Right lobe of liver (tissue), 6 donors: ENCODE results near the gene LRTM1. TPM values are rescaled to one million over a fixed set of nuclear protein-coding genes. Genes with fewer than 3 reads are reported as not detected.

Experiments used
- ATAC-seq, 4 donors: fragments of 200-7000 bp; cut with Tn5 transposase; one replicate each; pipeline ENCODE4 v1.9.1; 2020; ENCODE audit warnings: mild to moderate bottlenecking in 4 of 4, moderate library complexity in 4 of 4
- DNase-seq, 3 donors: peaks; one replicate each; pipeline ENCODE4 v3.0.0-alpha.2; 2020
- H3K27ac ChIP-seq, 3 donors: fragments of 200-600 bp; one replicate each; pipeline ENCODE4 v1.8.0; 2022
- H3K27me3 ChIP-seq, 2 donors: fragments of 200-600 bp; one replicate each; pipeline ENCODE4 v1.8.0; 2022
- H3K36me3 ChIP-seq, 4 donors: fragments of 200-600 bp; sonication (generic) in 1 of 4; one replicate each; pipeline versions ENCODE4 v1.5.1 to v1.8.0; 2017 to 2022; ENCODE audit warnings: control low read depth in 1 of 4
- H3K4me1 ChIP-seq, 4 donors: fragments of 200-600 bp; sonication (generic) in 1 of 4; one replicate each; pipeline versions ENCODE4 v1.5.1 to v1.8.0; 2017 to 2022; ENCODE audit warnings: control low read depth in 1 of 4
- H3K4me3 ChIP-seq, 3 donors: fragments of 200-600 bp; one replicate each; pipeline ENCODE4 v1.8.0; 2022
- H3K9me3 ChIP-seq, 4 donors: fragments of 200-600 bp; sonication (generic) in 1 of 4; one replicate each; pipeline versions ENCODE4 v1.5.1 to v1.8.0; 2017 to 2022; ENCODE audit warnings: control low read depth in 1 of 4
- POLR2A ChIP-seq: fragments of 450-650 bp; IDR thresholded peaks from one replicate; pipeline ENCODE4 v1.6.1; 2017; ENCODE audit warnings: antibody characterized with exemption, mild to moderate bottlenecking
- WGBS: methylation state at CpG from one replicate; pipeline ENCODE4 v1.1.6; 2018; ENCODE audit warnings: low coverage, low lambda C conversion rate; ENCODE audit not compliant: insufficient coverage; ENCODE audit errors: missing lambda C conversion rate; 5-methylcytosine and 5-hydroxymethylcytosine counted together
- intact Hi-C, 2 donors: fragments of 100-400 bp; cut with DNase I; formaldehyde crosslinking; loops; one replicate each; pipeline versions ENCODE4 v1.11.2 to v1.14.1; 2022
- total RNA-seq, 6 experiments: library from RNA; depleted of rRNA in 2 of 6; stranded (reverse); fragments of >200 nt in 2 of 6; fragmentation: NEBNext Ultra II Directional in 3 of 6; extraction: Animal tissue kit (Norgen Biotek cat#: 25700) in 3 of 6; gene quantifications; one replicate each; pipeline versions ENCODE4 v1.1.0 to v1.2.4, GENCODE V29; 2016 to 2023
- TF ChIP-seq, protein P1 (sequence below), 4 donors: fragments of 200-600 bp in 3 of 4; fragments of 450-650 bp in 1 of 4; IDR thresholded peaks; one replicate each; pipeline versions ENCODE4 v1.5.1 to v1.8.0; 2016 to 2022; ENCODE audit warnings: antibody characterized with exemption in 4 of 4, mild to moderate bottlenecking in 2 of 4
- donor health status: DM: no; HTN: yes; CAD: no.
- donor health status: DM: no; HTN: no; CAD: no.
- donor health status: DM: no; HTN: no; CAD: no.
- donor health status: DM: no; HTN: yes; CAD: no.
- donor health status: DM: no; HTN: yes; CAD: no.

Gene LRTM1
- total RNA-seq, 6 experiments from 2014 or later = not detected

DNA sequence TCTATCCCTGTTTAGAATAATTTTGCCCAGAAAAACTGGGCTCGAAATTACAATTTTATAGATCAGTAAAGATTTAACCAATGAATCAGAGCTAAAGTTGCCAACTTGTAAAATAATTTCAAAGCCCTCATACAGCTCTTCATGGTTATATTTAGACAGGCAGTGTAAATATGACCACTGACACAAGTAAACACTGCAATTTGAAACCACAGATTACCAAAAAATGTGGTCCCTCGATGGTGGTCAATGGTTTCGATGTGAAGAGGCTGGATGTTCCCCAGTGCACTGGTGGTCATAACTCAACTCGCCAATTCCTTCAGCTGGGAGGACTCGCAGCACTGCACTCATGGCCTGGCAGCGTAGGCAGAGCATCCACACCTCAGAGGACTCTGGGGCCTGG is 28.6 kb downstream of the LRTM1 start:
- H3K4me3 ChIP-seq = no peak overlapping the region
- WGBS = 56% methylated on average over 5 of the region's 6 CpGs
- no peak overlapping the region for H3K27ac ChIP-seq
- no peaks in the 10 kb centered on the region for H3K9me3 ChIP-seq
- H3K4me1 ChIP-seq = no peaks in the 10 kb centered on the region
- ATAC-seq = no peak
- intact Hi-C loops = no loop called here
- no peaks in the 10 kb centered on the region for H3K27me3 ChIP-seq
- no peak for TF ChIP-seq POLR2A
- TF ChIP-seq, protein P1, sequence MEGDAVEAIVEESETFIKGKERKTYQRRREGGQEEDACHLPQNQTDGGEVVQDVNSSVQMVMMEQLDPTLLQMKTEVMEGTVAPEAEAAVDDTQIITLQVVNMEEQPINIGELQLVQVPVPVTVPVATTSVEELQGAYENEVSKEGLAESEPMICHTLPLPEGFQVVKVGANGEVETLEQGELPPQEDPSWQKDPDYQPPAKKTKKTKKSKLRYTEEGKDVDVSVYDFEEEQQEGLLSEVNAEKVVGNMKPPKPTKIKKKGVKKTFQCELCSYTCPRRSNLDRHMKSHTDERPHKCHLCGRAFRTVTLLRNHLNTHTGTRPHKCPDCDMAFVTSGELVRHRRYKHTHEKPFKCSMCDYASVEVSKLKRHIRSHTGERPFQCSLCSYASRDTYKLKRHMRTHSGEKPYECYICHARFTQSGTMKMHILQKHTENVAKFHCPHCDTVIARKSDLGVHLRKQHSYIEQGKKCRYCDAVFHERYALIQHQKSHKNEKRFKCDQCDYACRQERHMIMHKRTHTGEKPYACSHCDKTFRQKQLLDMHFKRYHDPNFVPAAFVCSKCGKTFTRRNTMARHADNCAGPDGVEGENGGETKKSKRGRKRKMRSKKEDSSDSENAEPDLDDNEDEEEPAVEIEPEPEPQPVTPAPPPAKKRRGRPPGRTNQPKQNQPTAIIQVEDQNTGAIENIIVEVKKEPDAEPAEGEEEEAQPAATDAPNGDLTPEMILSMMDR (IDR thresholded peaks at IDR 0.05) = no peak
- no peaks in the 10 kb centered on the region for H3K36me3 ChIP-seq
- DNase-seq = no peak

DNA sequence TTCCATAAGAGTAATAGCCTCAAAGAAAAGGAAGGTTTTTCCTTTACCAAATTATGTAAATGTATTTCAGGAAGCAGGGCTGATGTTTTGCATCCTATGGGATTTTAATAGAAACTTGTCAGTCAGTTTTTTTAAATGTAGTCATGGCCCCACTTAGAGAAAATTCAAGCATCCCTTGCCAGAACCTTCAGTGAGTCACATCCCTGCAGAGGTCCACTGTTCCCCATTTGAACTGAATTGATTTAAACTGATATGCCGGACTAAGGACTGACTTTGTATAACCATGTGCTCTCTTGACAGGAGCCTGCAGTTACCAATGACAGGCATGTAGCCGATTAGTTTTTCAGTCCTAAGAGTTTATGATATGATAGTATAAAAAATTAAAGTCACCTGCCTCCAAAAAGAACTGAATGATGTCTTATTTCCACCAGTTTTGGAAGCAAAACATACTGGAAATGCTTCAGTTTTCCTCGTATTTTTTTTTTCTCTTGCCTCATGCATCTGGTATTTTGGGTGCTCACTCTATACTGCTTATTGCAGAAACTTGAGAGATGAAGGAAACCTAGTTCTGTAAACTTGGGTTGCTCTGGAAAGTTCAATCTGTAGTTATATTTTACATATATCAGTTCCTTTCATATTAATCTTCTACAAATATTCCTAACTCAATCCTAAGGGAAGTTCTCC is 30.7 kb downstream of the LRTM1 start:
- no peak for TF ChIP-seq POLR2A
- TF ChIP-seq, protein P1 (IDR thresholded peaks at IDR 0.05) = no peak
- DNase-seq (no peak), ATAC-seq (no peak)
- intact Hi-C loops = no loop called here
- H3K27ac ChIP-seq = no peak overlapping the region
- no peaks in the 10 kb centered on the region for H3K27me3 ChIP-seq
- no peaks in the 10 kb centered on the region for H3K9me3 ChIP-seq
- WGBS = 64% methylated on average over 3 of the region's 3 CpGs
- no peak overlapping the region for H3K4me3 ChIP-seq
- no peaks in the 10 kb centered on the region for H3K36me3 ChIP-seq
- H3K4me1 ChIP-seq = no peaks in the 10 kb centered on the region

DNA sequence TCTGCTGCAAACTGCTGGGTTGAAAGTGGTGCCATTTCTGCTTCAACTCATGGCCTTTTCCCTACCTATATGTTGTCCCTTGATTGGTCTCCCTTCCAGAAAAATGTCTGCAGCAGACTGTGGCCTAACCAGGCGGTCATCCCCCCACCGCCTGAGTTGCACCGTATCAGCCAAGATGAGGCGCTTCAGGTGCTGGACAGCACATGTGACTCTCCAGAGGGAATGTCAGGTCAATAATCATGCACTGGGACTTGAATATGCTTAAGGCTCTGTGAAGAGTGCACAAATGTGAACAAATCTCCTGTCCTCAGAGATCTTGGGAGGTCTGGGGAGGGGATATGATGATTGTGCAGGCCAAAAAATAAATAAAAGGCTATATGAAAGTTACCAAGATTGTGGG is 32.2 kb downstream of the LRTM1 start:
- TF ChIP-seq, protein P1 (IDR thresholded peaks at IDR 0.05) = no peak
- TF ChIP-seq POLR2A = no peak
- no peaks in the 10 kb centered on the region for H3K27me3 ChIP-seq
- WGBS = 86% methylated on average over 4 of the region's 4 CpGs
- no peaks in the 10 kb centered on the region for H3K4me1 ChIP-seq
- no peaks in the 10 kb centered on the region for H3K36me3 ChIP-seq
- intact Hi-C loops = no loop called here
- no peak for ATAC-seq
- no peak for DNase-seq
- H3K9me3 ChIP-seq = no peaks in the 10 kb centered on the region
- H3K4me3 ChIP-seq = no peak overlapping the region
- no peak overlapping the region for H3K27ac ChIP-seq

DNA sequence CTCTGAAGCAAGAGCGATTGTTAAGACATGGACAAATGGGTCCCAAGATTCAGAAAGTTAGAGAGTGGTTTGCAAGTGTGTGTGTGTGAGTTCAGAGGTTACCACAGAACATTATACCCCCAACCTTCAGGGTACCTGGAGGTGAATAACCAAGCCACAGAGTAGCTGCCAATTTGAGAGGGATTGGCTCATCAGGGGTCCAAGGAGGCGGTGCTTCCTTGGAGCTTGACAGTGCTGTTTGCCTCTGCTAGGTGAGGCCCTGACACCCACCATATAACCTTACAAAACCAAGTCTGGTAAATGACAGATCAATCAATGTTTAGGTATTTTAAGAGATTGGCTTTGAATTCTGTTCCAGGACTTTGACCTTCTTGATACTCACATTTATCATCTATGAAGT is 35.7 kb downstream of the LRTM1 start:
- Histone ChIP-seq H3K4me1 (no peaks in the 10 kb centered on the region), H3K9me3 (no peaks in the 10 kb centered on the region), H3K36me3 (no peaks in the 10 kb centered on the region), H3K27me3 (no peaks in the 10 kb centered on the region), H3K27ac (no peak overlapping the region), H3K4me3 (no peak overlapping the region)
- WGBS = 90% methylated on average over 2 of the region's 2 CpGs
- intact Hi-C loops = no loop called here
- TF ChIP-seq POLR2A = no peak
- TF ChIP-seq, protein P1 (IDR thresholded peaks at IDR 0.05) = no peak
- no peak for DNase-seq
- ATAC-seq = no peak
